RWPE2 (cell line): ENCODE data around the gene TARP.

ENCODE experiments used
- ATAC-seq: fragments of 200-7000 bp; cut with Tn5 transposase; 3 replicates; pipeline ENCODE4 v1.9.1; 2021; ENCODE audit warnings: low read depth
- DNase-seq: peaks from one replicate; pipeline ENCODE4 v3.0.0-alpha.2; 2020; ENCODE audit warnings: low spot score
- H3K27ac ChIP-seq: fragments of 450-650 bp; 2 replicates; pipeline ENCODE4 v1.5.1; 2017; ENCODE audit warnings: mild to moderate bottlenecking; ENCODE audit not compliant: poor library complexity, severe bottlenecking
- H3K27me3 ChIP-seq: fragments of 250-450 bp; sonication (Bioruptor Pico); 2 replicates; pipeline ENCODE4 v1.5.1; 2021; ENCODE audit warnings: mild to moderate bottlenecking, moderate library complexity; ENCODE audit not compliant: insufficient read depth, poor library complexity, severe bottlenecking
- H3K36me3 ChIP-seq: fragments of 250-450 bp; sonication (Bioruptor Pico); 2 replicates; pipeline ENCODE4 v1.5.1; 2020; ENCODE audit warnings: low read depth, mild to moderate bottlenecking, moderate library complexity
- H3K4me1 ChIP-seq: fragments of 250-450 bp; sonication (Bioruptor Pico); 2 replicates; pipeline ENCODE4 v1.5.1; 2021; ENCODE audit warnings: mild to moderate bottlenecking, moderate library complexity; ENCODE audit not compliant: insufficient read depth, poor library complexity, severe bottlenecking
- H3K4me3 ChIP-seq: fragments of 250-450 bp; sonication (Bioruptor Pico); 2 replicates; pipeline ENCODE4 v1.5.1; 2021; ENCODE audit warnings: mild to moderate bottlenecking, moderate library complexity; ENCODE audit not compliant: severe bottlenecking
- H3K9me3 ChIP-seq: fragments of 250-450 bp; sonication (Bioruptor Pico); 2 replicates; pipeline ENCODE4 v1.5.1; 2021; ENCODE audit warnings: mild to moderate bottlenecking, moderate library complexity; ENCODE audit not compliant: severe bottlenecking
- TF ChIP-seq, protein P1 (sequence below): fragments of 450-650 bp; IDR thresholded peaks from one replicate; pipeline ENCODE4 v1.5.1; 2017; ENCODE audit warnings: mild to moderate bottlenecking, moderate library complexity; ENCODE audit not compliant: poor library complexity, severe bottlenecking

Gene TARP

DNA sequence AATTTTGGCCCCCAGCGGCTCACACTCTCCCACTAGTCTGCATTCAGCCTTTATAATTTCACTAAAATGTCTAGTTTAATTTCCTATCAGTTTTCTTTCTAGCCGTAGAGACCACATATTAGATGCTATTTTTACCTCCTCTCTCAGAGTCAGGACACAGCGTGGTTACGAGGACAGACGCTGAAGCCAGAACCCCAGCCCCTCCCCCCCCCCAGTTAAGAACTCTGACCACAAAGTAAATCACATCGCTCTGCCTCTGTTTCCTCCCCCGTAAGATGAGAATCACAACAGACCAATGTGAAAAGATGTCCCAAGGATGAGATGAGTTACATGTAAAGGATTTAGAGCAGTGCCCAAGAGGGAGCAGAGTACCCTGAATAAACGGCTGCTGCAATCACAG is 11.1 kb upstream of the TARP start:
- Histone ChIP-seq H3K4me3 (no peak overlapping the region), H3K27ac (no peak overlapping the region), H3K4me1 (no peaks in the 10 kb centered on the region), H3K27me3 (no peaks in the 10 kb centered on the region), H3K9me3 (no peaks in the 10 kb centered on the region), H3K36me3 (no peaks in the 10 kb centered on the region)
- DNase-seq: no peak
- TF ChIP-seq, protein P1, sequence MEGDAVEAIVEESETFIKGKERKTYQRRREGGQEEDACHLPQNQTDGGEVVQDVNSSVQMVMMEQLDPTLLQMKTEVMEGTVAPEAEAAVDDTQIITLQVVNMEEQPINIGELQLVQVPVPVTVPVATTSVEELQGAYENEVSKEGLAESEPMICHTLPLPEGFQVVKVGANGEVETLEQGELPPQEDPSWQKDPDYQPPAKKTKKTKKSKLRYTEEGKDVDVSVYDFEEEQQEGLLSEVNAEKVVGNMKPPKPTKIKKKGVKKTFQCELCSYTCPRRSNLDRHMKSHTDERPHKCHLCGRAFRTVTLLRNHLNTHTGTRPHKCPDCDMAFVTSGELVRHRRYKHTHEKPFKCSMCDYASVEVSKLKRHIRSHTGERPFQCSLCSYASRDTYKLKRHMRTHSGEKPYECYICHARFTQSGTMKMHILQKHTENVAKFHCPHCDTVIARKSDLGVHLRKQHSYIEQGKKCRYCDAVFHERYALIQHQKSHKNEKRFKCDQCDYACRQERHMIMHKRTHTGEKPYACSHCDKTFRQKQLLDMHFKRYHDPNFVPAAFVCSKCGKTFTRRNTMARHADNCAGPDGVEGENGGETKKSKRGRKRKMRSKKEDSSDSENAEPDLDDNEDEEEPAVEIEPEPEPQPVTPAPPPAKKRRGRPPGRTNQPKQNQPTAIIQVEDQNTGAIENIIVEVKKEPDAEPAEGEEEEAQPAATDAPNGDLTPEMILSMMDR: no peak
- no peak for ATAC-seq

DNA sequence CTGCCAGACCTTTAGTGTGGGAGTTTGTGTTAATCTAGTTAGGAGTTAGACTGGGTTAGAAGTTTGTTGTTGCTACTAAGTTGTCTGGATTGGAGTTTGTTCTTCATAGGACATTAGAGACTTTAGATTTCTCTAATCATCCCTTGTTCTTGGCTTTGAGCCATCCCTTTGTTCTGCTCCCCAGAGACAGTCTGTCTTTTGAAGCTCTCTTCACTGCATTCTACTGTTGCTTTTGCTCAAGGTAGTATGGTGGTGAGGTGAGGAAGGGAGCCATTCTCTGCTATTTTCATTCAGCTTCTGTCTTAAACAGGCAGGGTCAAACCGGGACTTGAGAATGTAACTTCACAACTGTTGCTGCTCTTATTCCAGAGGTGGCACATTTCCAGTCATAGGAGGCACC is 10.4 kb upstream of the TARP start:
- Histone ChIP-seq H3K4me1 (no peaks in the 10 kb centered on the region), H3K27ac (no peak overlapping the region), H3K9me3 (no peaks in the 10 kb centered on the region), H3K36me3 (no peaks in the 10 kb centered on the region), H3K4me3 (no peak overlapping the region), H3K27me3 (no peaks in the 10 kb centered on the region)
- TF ChIP-seq, protein P1: no peak
- DNase-seq (no peak), ATAC-seq (no peak)

DNA sequence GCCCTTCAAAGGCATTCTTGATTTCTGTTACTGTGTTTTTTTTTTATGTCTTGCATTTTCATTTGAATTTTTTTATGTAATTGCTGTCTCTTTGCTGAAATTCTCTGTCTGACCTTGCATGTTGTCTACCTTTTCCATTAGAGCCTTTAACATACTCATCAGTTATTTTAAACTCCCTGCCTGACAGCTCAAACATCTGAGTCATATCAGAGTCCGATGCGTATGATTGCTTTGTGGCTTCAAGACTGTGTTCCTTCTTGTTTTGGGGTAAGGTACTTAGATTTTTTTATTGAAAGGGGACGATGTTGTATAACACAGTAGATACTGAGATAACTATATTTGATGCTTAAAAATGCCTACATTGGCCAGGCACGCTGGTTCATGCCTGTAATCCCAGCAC is 9.7 kb upstream of the TARP start:
- no peak for ATAC-seq
- no peaks in the 10 kb centered on the region for H3K4me1 ChIP-seq
- H3K4me3 ChIP-seq: no peak overlapping the region
- TF ChIP-seq, protein P1: no peak
- no peaks in the 10 kb centered on the region for H3K9me3 ChIP-seq
- DNase-seq: no peak
- no peak overlapping the region for H3K27ac ChIP-seq
- H3K36me3 ChIP-seq: no peaks in the 10 kb centered on the region
- H3K27me3 ChIP-seq: no peaks in the 10 kb centered on the region

DNA sequence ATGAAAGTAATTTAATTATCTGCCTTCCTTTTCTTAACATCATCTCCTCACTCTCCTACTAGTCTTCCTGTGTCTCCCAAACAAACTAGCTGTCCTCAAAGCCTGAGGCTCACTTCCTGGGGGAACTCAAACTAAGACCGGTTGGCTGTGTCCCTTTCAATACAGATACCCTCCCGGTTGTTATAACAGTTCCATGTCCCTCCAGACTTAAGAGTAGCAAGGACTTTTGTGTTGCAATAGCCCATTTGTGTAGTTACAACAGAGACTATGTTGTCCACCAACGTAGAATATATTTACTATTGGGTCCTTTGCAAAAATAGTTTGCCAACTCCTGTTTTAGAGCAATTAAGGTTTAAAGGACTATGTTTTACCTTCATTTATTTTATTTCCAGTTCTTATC is 8.6 kb upstream of the TARP start:
- ATAC-seq (no peak), DNase-seq (no peak)
- no peaks in the 10 kb centered on the region for H3K27me3 ChIP-seq
- no peak overlapping the region for H3K4me3 ChIP-seq
- H3K27ac ChIP-seq: no peak overlapping the region
- H3K4me1 ChIP-seq: no peaks in the 10 kb centered on the region
- TF ChIP-seq, protein P1: no peak
- no peaks in the 10 kb centered on the region for H3K9me3 ChIP-seq
- no peaks in the 10 kb centered on the region for H3K36me3 ChIP-seq

DNA sequence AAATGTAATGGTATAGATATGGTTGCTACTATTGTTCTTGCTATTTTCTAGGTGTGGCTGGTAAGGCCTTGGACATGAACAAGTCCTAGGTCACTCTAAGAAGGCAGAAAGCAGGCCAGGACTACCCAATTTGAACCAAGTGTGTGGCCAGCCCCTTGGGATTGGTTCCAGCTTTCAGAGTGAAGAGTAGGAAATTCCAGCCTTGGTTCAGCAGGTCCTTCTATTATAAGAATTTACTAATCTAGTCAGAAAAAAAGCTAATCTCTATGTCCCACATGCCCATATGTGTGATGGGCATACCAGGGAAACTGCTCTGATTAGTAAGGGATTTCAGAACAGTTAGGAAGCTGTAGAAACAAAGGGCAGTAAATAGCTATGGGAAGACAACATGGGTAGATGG is 7.8 kb upstream of the TARP start:
- Histone ChIP-seq H3K4me1 (no peaks in the 10 kb centered on the region), H3K27ac (no peak overlapping the region), H3K27me3 (no peaks in the 10 kb centered on the region), H3K36me3 (no peaks in the 10 kb centered on the region), H3K9me3 (no peaks in the 10 kb centered on the region), H3K4me3 (no peak overlapping the region)
- TF ChIP-seq, protein P1: no peak
- DNase-seq (no peak), ATAC-seq (no peak)
